Calu3 (cell line): ENCODE measurements around the gene RAPGEF5. TPM values are rescaled to one million over a fixed set of nuclear protein-coding genes. Genes with fewer than 3 reads are reported as not detected.
A peak's percentile ranks its signal among the peaks of the same experiment; 100 is the strongest.

Experiments used
- BruUV-seq: library from RNA; stranded (reverse); fragments of 400-500 nt; replicated peaks from 2 replicates; lab custom pipeline; 2021; lab: Mats Ljungman, UMichigan
- CTCF ChIA-PET: fragments of 300-600 bp; sonication (Branson Sonifier 250); formaldehyde crosslinking; loops from one replicate; lab custom pipeline; 2022; ENCODE audit warnings: antibody characterized with exemption; lab: Charles Lee
- DNase-seq: peaks from one replicate; pipeline ENCODE4 v3.0.0; 2022
- H3K27ac Mint-ChIP-seq: one replicate; pipeline ENCODE4 v1.8.0; 2022; ENCODE audit warnings: mixed read lengths; ENCODE audit not compliant: unreplicated experiment
- H3K27me3 Mint-ChIP-seq: one replicate; pipeline ENCODE4 v1.8.0; 2022; ENCODE audit warnings: mixed read lengths; ENCODE audit not compliant: unreplicated experiment
- H3K36me3 Mint-ChIP-seq: one replicate; pipeline ENCODE4 v1.8.0; 2022; ENCODE audit warnings: mild to moderate bottlenecking, moderate library complexity, mixed read lengths; ENCODE audit not compliant: insufficient read depth, unreplicated experiment
- H3K4me1 Mint-ChIP-seq: one replicate; pipeline ENCODE4 v1.8.0; 2022; ENCODE audit warnings: mild to moderate bottlenecking, low read depth, mixed read lengths; ENCODE audit not compliant: unreplicated experiment
- H3K4me3 Mint-ChIP-seq: one replicate; pipeline ENCODE4 v1.8.0; 2022; ENCODE audit warnings: mild to moderate bottlenecking, low read depth, moderate library complexity, mixed read lengths; ENCODE audit not compliant: unreplicated experiment
- H3K9me3 Mint-ChIP-seq: one replicate; pipeline ENCODE4 v1.8.0; 2022; ENCODE audit warnings: low read depth, mixed read lengths; ENCODE audit not compliant: unreplicated experiment
- CTCF ChIP-seq: fragments of 200-600 bp; IDR thresholded peaks from one replicate; pipeline ENCODE4 v1.8.0; 2022; ENCODE audit warnings: antibody characterized with exemption; ENCODE audit not compliant: unreplicated experiment
- intact Hi-C: fragments of 100-400 bp; cut with micrococcal nuclease; formaldehyde crosslinking; loops from one replicate; pipeline ENCODE4 v1.10.0; 2022; ENCODE audit not compliant: unreplicated experiment
- total RNA-seq: library from RNA; stranded (reverse); gene quantifications from 2 replicates; pipeline ENCODE4 v1.2.3, GENCODE V29; 2022

RAPGEF5 gene
- total RNA-seq, 1 experiment from 2014 or later, result 108 TPM

GRCh38 chr7:22270371-22270770 lies 86.6 kb downstream of the RAPGEF5 start:
- intact Hi-C loops, result loop anchor here (5.0 kb wide), 1 partner anchor 182 kb away; no protein-coding TSS in a partner anchor
- peaks cover 17% of the 10 kb centered on the region for H3K36me3 Mint-ChIP-seq
- H3K9me3 Mint-ChIP-seq, result peaks cover 3% of the 10 kb centered on the region
- CTCF ChIA-PET, result interaction anchor here (0.7 to 1.0 kb wide), 2 partner anchors 11 to 28 kb away, joined by 3 to 4 read pairs; no protein-coding TSS in a partner anchor
- peak overlapping the region; percentile 67 for H3K27ac Mint-ChIP-seq
- DNase-seq, result no peak
- BruUV-seq, result no TSS peak
- peak overlapping the region; percentile 38 for H3K4me3 Mint-ChIP-seq
- peaks cover 45% of the 10 kb centered on the region for H3K4me1 Mint-ChIP-seq
- no peak for TF ChIP-seq CTCF
- H3K27me3 Mint-ChIP-seq, result no peaks in the 10 kb centered on the region

DNA sequence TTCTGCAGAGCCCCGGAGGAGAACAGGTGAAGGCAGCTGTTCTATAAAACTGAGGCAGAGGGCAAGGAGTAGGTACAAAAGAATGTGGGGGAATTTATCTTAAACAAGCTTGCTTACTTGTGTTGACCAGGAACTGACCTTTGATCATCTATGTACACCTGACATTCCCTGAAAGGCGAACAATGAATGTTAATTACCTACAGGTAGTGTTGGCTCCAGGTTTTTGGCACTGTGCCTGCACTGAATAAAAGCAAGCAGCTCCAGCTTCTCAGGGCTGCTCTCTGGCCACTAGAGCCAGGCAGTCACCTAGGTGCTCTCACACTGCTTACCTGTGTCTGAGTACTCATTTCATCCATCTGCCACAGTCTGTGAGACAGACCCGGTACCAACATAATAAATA lies 87.0 kb downstream of the RAPGEF5 start:
- H3K27ac Mint-ChIP-seq, result peak overlapping the region; percentile 67
- TF ChIP-seq CTCF, result no peak
- H3K36me3 Mint-ChIP-seq, result peaks cover 15% of the 10 kb centered on the region
- no TSS peak for BruUV-seq
- CTCF ChIA-PET, result interaction anchor here (0.9 to 1.0 kb wide), 2 partner anchors 11 to 160 kb away, joined by 3 read pairs; no protein-coding TSS in a partner anchor
- H3K4me3 Mint-ChIP-seq, result peak overlapping the region; percentile 38
- intact Hi-C loops, result loop anchor here (5.0 kb wide), 1 partner anchor 182 kb away; no protein-coding TSS in a partner anchor
- H3K4me1 Mint-ChIP-seq, result peaks cover 45% of the 10 kb centered on the region
- peak; percentile 81 for DNase-seq
- H3K27me3 Mint-ChIP-seq, result no peaks in the 10 kb centered on the region
- peaks cover 3% of the 10 kb centered on the region for H3K9me3 Mint-ChIP-seq

- Mint-ChIP-seq H3K4me3 (no peak overlapping the region), H3K4me1 (peaks cover 45% of the 10 kb centered on the region), H3K9me3 (peaks cover under 1% of the 10 kb centered on the region), H3K36me3 (peaks cover 12% of the 10 kb centered on the region), H3K27me3 (no peaks in the 10 kb centered on the region), H3K27ac (peak overlapping the region; percentile 67)
- TF ChIP-seq CTCF, result no peak
- CTCF ChIA-PET, result interaction anchor here (0.7 to 1.4 kb wide), 5 partner anchors 9 to 159 kb away, joined by 3 read pairs; no protein-coding TSS in a partner anchor
- intact Hi-C loops, result no loop called here
- DNase-seq, result no peak
- no TSS peak for BruUV-seq
Observed at GRCh38 chr7:22268884-22269421, 88.0 kb downstream of the RAPGEF5 start.

DNA sequence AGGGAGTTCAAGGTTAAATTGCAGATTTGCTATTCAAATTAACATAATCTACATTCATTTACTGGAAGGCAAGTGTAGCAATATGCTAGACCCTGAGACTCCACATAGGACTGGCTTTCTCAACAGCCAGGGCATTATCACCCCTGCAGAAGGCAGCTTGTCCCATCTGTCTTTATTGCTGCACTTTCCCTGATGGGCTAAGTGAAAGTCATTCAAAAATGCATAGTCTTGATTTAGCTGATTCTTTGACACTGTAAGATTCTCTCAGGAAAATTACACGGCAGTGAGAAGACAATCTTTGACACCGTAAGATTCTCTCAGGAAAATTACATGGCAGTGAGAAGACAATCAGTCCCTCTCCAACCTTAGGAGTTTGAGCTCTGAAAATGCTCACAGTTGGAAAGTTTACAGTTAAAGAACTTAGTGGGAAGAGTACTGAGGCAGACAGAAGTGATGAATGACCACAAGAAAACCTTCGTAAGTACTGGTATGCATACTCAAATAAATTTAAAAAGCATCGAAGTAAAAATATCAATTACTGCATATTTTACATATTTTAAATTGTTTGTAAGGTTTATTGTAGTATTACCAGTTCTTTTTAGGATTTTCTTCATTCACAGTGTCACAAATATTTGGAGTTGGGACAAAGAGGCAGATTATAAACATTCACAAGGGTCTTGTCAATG lies 88.9 kb downstream of the RAPGEF5 start:
- CTCF ChIA-PET, result interaction anchor here (0.6 to 1.4 kb wide), 4 partner anchors 10 to 156 kb away, joined by 3 read pairs; no protein-coding TSS in a partner anchor
- no peak for DNase-seq
- H3K4me1 Mint-ChIP-seq, result peaks cover 45% of the 10 kb centered on the region
- no peaks in the 10 kb centered on the region for H3K9me3 Mint-ChIP-seq
- no peak for TF ChIP-seq CTCF
- H3K36me3 Mint-ChIP-seq, result peaks cover 12% of the 10 kb centered on the region
- no peak overlapping the region for H3K4me3 Mint-ChIP-seq
- peak overlapping the region; percentile 67 for H3K27ac Mint-ChIP-seq
- intact Hi-C loops, result no loop called here
- no peaks in the 10 kb centered on the region for H3K27me3 Mint-ChIP-seq
- no TSS peak for BruUV-seq
